C4-2B (cell line): Measurements from ENCODE around the gene CCDC175.

ENCODE experiments used
- ZFX ChIP-seq: fragments of 450-650 bp; IDR thresholded peaks from 2 replicates; pipeline ENCODE4 v1.6.1; 2017
- TF ChIP-seq, protein P1 (sequence below): fragments of 450-650 bp; conservative IDR thresholded peaks from 2 replicates; pipeline ENCODE4 v1.5.1; 2017; ENCODE audit warnings: mild to moderate bottlenecking

DNA sequence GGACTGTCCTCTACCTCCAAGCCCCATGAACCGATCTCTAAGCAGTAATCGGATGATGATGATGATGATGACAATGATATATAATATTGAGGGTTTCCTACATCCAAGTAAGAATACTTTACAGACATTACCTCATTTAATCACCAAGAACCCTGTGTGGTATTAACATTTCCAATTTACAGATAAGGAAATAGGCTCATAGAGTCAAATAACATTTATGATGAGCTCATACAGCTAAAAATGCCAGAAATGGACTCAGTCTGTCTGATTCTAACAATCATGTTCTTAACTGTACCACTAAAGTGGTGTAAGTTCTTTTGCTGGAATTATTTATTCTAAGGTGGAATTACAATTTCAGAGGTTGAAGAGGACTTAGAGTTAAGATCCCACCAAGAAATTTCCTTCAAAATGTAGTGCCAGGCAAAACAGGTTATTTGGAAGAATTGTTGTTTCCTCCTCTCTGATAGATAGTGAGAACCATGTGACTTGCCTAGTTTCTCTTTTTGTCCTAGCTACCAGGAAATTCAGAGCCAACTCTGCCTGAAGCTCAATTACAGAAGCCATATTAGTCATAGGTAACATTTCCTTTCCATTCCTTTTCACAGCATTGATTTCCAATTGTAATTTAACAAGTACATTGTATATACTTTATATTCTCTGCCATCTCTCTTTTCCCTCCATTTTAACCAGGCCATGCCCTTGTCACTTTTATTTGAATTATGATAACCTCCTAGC is 23.8 kb upstream of the CCDC175 start:
- TF ChIP-seq, protein P1, sequence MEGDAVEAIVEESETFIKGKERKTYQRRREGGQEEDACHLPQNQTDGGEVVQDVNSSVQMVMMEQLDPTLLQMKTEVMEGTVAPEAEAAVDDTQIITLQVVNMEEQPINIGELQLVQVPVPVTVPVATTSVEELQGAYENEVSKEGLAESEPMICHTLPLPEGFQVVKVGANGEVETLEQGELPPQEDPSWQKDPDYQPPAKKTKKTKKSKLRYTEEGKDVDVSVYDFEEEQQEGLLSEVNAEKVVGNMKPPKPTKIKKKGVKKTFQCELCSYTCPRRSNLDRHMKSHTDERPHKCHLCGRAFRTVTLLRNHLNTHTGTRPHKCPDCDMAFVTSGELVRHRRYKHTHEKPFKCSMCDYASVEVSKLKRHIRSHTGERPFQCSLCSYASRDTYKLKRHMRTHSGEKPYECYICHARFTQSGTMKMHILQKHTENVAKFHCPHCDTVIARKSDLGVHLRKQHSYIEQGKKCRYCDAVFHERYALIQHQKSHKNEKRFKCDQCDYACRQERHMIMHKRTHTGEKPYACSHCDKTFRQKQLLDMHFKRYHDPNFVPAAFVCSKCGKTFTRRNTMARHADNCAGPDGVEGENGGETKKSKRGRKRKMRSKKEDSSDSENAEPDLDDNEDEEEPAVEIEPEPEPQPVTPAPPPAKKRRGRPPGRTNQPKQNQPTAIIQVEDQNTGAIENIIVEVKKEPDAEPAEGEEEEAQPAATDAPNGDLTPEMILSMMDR, result no peak
- no peak for TF ChIP-seq ZFX
